OCI-M2 (cell line): ENCODE results near the gene GP5.

ENCODE experiments used
- DNase-seq: peaks from one replicate; lab custom pipeline; 2025; ENCODE audit not compliant: unreplicated experiment; lab: John Stamatoyannopoulos, UW

The GP5 gene

GRCh38 chr3:194351080-194351672 lies 47.9 kb downstream of the GP5 start, which contains the start of gene CPN2:
CPN2 (minus strand) TSS chr3:194351328; CDS start chr3:194342702, 8,626 bp downstream.
- no peak for DNase-seq

GRCh38 chr3:194350726-194351071 lies 48.4 kb downstream of the GP5 start:
- DNase-seq = no peak

GRCh38 chr3:194348354-194348753 lies 50.7 kb downstream of the GP5 start:
- no peak for DNase-seq

- no peak for DNase-seq
Measured at GRCh38 chr3:194346621-194347020, 52.4 kb downstream of the GP5 start.

GRCh38 chr3:194346035-194346434 lies 53.0 kb downstream of the GP5 start:
- DNase-seq = no peak
